Ureter (tissue), 1 donor: ENCODE results near the gene NEDD4L. TPM values are rescaled to one million over a fixed set of nuclear protein-coding genes. Genes with fewer than 3 reads are reported as not detected.
A peak's percentile ranks its signal among the peaks of the same experiment; 100 is the strongest.
"Not testable (repeated sequence)": the region's sequence is repeated elsewhere in the genome, so short reads cannot be mapped to it uniquely, and the experiment has no call there.

Experiments used
- DNase-seq: peaks from one replicate; pipeline ENCODE4 v3.0.0-alpha.2; 2020; ENCODE audit warnings: low spot score
- total RNA-seq: library from RNA; stranded (reverse); gene quantifications from one replicate; pipeline ENCODE4 v1.2.4, GENCODE V29; 2023
- donor health status: DM: yes; HTN: yes; CAD: no.

NEDD4L gene
- 299 TPM for total RNA-seq

- peak; percentile 87 for DNase-seq
Observed at GRCh38 chr18:58043491-58044369, at the start of gene NEDD4L. Gene NEDD4L (plus strand): TSS chr18:58044226. CDS start chr18:58044661, 435 bp downstream.

GRCh38 chr18:57995331-57995730 is 48.7 kb upstream of the NEDD4L start:
- no peak for DNase-seq

GRCh38 chr18:57996894-57997293 is 47.1 kb upstream of the NEDD4L start:
- DNase-seq = not testable (repeated sequence)

- no peak for DNase-seq
Observed at GRCh38 chr18:57997820-57998219, 46.2 kb upstream of the NEDD4L start.

GRCh38 chr18:57998461-57998860 is 45.6 kb upstream of the NEDD4L start:
- no peak for DNase-seq

- no peak for DNase-seq
Observed at GRCh38 chr18:58004317-58004716, 39.7 kb upstream of the NEDD4L start.

- no peak for DNase-seq
Observed at GRCh38 chr18:58005011-58005410, 39.0 kb upstream of the NEDD4L start.

GRCh38 chr18:58005885-58006523 is 38.0 kb upstream of the NEDD4L start:
- no peak for DNase-seq

- no peak for DNase-seq
Observed at GRCh38 chr18:58009166-58009565, 34.9 kb upstream of the NEDD4L start.

GRCh38 chr18:58010265-58010664 is 33.8 kb upstream of the NEDD4L start:
- no peak for DNase-seq

GRCh38 chr18:58012356-58012755 is 31.7 kb upstream of the NEDD4L start:
- no peak for DNase-seq

GRCh38 chr18:58013241-58014211 is 30.5 kb upstream of the NEDD4L start:
- DNase-seq = no peak

- no peak for DNase-seq
Observed at GRCh38 chr18:58015065-58015780, 28.8 kb upstream of the NEDD4L start.

- DNase-seq = no peak
Observed at GRCh38 chr18:58017267-58017666, 26.8 kb upstream of the NEDD4L start.

- no peak for DNase-seq
Observed at GRCh38 chr18:58020567-58021107, 23.4 kb upstream of the NEDD4L start.

- DNase-seq = no peak
Observed at GRCh38 chr18:58021504-58021903, 22.5 kb upstream of the NEDD4L start.

- DNase-seq = no peak
Observed at GRCh38 chr18:58023108-58023507, 20.9 kb upstream of the NEDD4L start.

GRCh38 chr18:58024139-58024538 is 19.9 kb upstream of the NEDD4L start:
- DNase-seq = no peak

GRCh38 chr18:58025205-58025604 is 18.8 kb upstream of the NEDD4L start:
- DNase-seq = no peak

- DNase-seq = no peak
Observed at GRCh38 chr18:58025733-58026132, 18.3 kb upstream of the NEDD4L start.

- no peak for DNase-seq
Observed at GRCh38 chr18:58026395-58026794, 17.6 kb upstream of the NEDD4L start.
